Calu3 (cell line): ENCODE results near the gene FOXRED2. TPM values are rescaled to one million over a fixed set of nuclear protein-coding genes. Genes with fewer than 3 reads are reported as not detected.

ENCODE experiments used
- BruUV-seq: library from RNA; stranded (reverse); fragments of 400-500 nt; replicated peaks from 2 replicates; lab custom pipeline; 2021; lab: Mats Ljungman, UMichigan
- CTCF ChIA-PET: fragments of 300-600 bp; sonication (Branson Sonifier 250); formaldehyde crosslinking; loops from one replicate; lab custom pipeline; 2022; ENCODE audit warnings: antibody characterized with exemption; lab: Charles Lee
- DNase-seq: peaks from one replicate; pipeline ENCODE4 v3.0.0; 2022
- H3K27ac Mint-ChIP-seq: one replicate; pipeline ENCODE4 v1.8.0; 2022; ENCODE audit warnings: mixed read lengths; ENCODE audit not compliant: unreplicated experiment
- H3K27me3 Mint-ChIP-seq: one replicate; pipeline ENCODE4 v1.8.0; 2022; ENCODE audit warnings: mixed read lengths; ENCODE audit not compliant: unreplicated experiment
- H3K36me3 Mint-ChIP-seq: one replicate; pipeline ENCODE4 v1.8.0; 2022; ENCODE audit warnings: mild to moderate bottlenecking, moderate library complexity, mixed read lengths; ENCODE audit not compliant: insufficient read depth, unreplicated experiment
- H3K4me1 Mint-ChIP-seq: one replicate; pipeline ENCODE4 v1.8.0; 2022; ENCODE audit warnings: mild to moderate bottlenecking, low read depth, mixed read lengths; ENCODE audit not compliant: unreplicated experiment
- H3K4me3 Mint-ChIP-seq: one replicate; pipeline ENCODE4 v1.8.0; 2022; ENCODE audit warnings: mild to moderate bottlenecking, low read depth, moderate library complexity, mixed read lengths; ENCODE audit not compliant: unreplicated experiment
- H3K9me3 Mint-ChIP-seq: one replicate; pipeline ENCODE4 v1.8.0; 2022; ENCODE audit warnings: low read depth, mixed read lengths; ENCODE audit not compliant: unreplicated experiment
- intact Hi-C: fragments of 100-400 bp; cut with micrococcal nuclease; formaldehyde crosslinking; loops from one replicate; pipeline ENCODE4 v1.10.0; 2022; ENCODE audit not compliant: unreplicated experiment
- total RNA-seq: library from RNA; stranded (reverse); gene quantifications from 2 replicates; pipeline ENCODE4 v1.2.3, GENCODE V29; 2022
- TF ChIP-seq, protein P1 (sequence below): fragments of 200-600 bp; IDR thresholded peaks from one replicate; pipeline ENCODE4 v1.8.0; 2022; ENCODE audit warnings: antibody characterized with exemption; ENCODE audit not compliant: unreplicated experiment

The FOXRED2 gene
- total RNA-seq, 1 experiment from 2014 or later: 27.9 TPM

DNA sequence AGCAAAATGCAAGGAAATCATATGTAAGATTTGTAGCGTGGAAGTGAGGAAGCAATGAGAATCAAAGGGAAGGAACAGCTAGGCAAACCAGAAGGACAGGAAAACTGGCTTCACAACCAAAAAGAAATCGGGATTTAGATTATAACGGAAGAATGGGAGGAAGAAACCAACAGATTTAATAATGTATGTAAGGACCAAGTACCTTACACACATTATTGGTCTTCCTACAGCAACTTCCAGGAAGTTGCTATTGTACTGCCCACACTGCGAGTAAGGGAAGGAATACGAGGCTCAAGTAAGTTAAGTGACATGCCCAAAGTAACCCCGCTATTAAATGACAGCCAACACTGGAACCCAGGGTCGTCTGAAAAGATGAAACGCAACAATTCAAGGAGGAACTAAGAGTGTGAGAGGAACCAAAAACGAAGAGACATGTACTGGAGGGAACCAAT lies 25.9 kb downstream of the FOXRED2 start:
- intact Hi-C loops: no loop called here
- no peaks in the 10 kb centered on the region for H3K27me3 Mint-ChIP-seq
- no peaks in the 10 kb centered on the region for H3K9me3 Mint-ChIP-seq
- H3K4me3 Mint-ChIP-seq: peak overlapping the region; percentile 84
- H3K36me3 Mint-ChIP-seq: peaks cover 38% of the 10 kb centered on the region
- H3K4me1 Mint-ChIP-seq: peaks cover 21% of the 10 kb centered on the region
- TF ChIP-seq, protein P1, sequence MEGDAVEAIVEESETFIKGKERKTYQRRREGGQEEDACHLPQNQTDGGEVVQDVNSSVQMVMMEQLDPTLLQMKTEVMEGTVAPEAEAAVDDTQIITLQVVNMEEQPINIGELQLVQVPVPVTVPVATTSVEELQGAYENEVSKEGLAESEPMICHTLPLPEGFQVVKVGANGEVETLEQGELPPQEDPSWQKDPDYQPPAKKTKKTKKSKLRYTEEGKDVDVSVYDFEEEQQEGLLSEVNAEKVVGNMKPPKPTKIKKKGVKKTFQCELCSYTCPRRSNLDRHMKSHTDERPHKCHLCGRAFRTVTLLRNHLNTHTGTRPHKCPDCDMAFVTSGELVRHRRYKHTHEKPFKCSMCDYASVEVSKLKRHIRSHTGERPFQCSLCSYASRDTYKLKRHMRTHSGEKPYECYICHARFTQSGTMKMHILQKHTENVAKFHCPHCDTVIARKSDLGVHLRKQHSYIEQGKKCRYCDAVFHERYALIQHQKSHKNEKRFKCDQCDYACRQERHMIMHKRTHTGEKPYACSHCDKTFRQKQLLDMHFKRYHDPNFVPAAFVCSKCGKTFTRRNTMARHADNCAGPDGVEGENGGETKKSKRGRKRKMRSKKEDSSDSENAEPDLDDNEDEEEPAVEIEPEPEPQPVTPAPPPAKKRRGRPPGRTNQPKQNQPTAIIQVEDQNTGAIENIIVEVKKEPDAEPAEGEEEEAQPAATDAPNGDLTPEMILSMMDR: no peak
- BruUV-seq: no TSS peak
- no peak for DNase-seq
- CTCF ChIA-PET: interaction anchor here (1.3 to 1.7 kb wide), 2 partner anchors 10 to 93 kb away, joined by 5 read pairs; partner anchors contain the start of gene MYH9
- H3K27ac Mint-ChIP-seq: peak overlapping the region; percentile 98

DNA sequence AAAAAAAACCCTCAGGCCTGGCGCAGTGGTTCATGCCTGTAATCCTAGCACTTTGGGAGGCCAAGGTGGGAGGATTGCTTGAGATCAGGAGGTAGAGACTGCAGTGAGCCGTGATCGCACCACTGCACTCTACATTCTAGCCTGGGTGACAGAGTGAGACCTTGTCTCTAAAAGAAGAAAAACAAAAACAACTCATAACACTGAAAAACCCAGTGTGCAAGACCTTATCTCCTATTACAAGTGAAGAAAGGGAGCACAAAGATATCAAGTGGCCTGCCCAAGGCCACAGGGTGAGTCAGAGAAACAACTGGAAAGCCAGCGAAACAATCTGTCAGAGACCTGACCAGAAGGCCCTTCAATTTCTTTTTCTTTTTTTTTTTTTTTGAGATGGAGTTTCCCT lies 27.9 kb downstream of the FOXRED2 start:
- no peaks in the 10 kb centered on the region for H3K9me3 Mint-ChIP-seq
- TF ChIP-seq, protein P1: no peak
- no peak overlapping the region for H3K27ac Mint-ChIP-seq
- peaks cover 51% of the 10 kb centered on the region for H3K36me3 Mint-ChIP-seq
- no peak overlapping the region for H3K4me3 Mint-ChIP-seq
- H3K27me3 Mint-ChIP-seq: no peaks in the 10 kb centered on the region
- intact Hi-C loops: no loop called here
- CTCF ChIA-PET: no interaction called here
- peaks cover 11% of the 10 kb centered on the region for H3K4me1 Mint-ChIP-seq
- BruUV-seq: no TSS peak
- no peak for DNase-seq

DNA sequence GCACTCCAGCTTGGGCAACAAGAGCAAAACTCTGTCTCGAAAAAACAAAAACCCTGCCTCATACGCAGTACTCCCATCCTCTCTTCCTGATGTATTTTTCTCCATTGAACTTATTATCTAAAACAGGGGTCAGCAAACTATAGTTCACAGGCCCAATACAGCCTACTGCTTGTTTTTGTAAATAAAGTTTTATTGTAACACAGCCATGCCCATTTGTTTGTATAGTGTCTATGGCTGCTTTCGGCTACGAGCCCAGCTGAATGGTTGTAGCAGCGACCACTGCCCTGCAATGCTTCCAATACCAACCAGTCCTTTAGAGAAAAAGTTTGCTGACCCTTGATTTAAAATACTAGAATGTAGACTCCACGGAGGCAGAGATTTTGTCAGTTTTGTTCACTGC lies 31.5 kb downstream of the FOXRED2 start:
- intact Hi-C loops: no loop called here
- TF ChIP-seq, protein P1: no peak
- CTCF ChIA-PET: no interaction called here

DNA sequence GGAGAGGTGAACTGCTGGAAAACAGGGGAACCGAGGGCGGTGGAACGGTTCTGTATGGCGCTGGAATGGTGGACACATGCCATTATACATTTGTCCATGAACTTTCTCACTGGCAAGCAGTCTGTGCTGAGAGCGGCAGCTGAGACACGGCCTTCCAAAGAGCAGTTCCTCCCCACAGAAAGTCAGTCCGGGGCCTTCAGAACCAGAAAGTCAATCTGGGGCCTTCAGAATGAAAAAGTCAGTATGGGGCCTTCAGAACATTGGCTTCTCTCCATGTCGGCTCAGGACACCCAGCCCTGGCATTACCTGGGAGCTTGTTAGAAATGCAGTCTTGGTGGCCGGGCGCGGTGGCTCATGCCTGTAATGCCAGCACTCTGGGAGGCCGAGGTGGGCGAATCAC lies 34.2 kb downstream of the FOXRED2 start:
- DNase-seq: no peak
- H3K36me3 Mint-ChIP-seq: peaks cover 33% of the 10 kb centered on the region
- intact Hi-C loops: no loop called here
- H3K4me1 Mint-ChIP-seq: peaks cover 8% of the 10 kb centered on the region
- TF ChIP-seq, protein P1: no peak
- CTCF ChIA-PET: no interaction called here
- no peak overlapping the region for H3K27ac Mint-ChIP-seq
- H3K27me3 Mint-ChIP-seq: no peaks in the 10 kb centered on the region
- no peaks in the 10 kb centered on the region for H3K9me3 Mint-ChIP-seq
- H3K4me3 Mint-ChIP-seq: no peak overlapping the region
- BruUV-seq: no TSS peak

More for the DNA sequence above, 31.5 kb downstream of the FOXRED2 start:
- Mint-ChIP-seq H3K27ac (no peak overlapping the region), H3K4me1 (peaks cover 2% of the 10 kb centered on the region), H3K4me3 (no peak overlapping the region), H3K36me3 (peaks cover 35% of the 10 kb centered on the region), H3K9me3 (no peaks in the 10 kb centered on the region), H3K27me3 (no peaks in the 10 kb centered on the region)
- DNase-seq: no peak
- BruUV-seq: no TSS peak
